SK-N-SH treated with all-trans-retinoic acid at 6 μM for 48 hours (cell line): ENCODE measurements around the gene LRRC14B.

Experiments used
- ATAC-seq: fragments of 200-7000 bp; cut with Tn5 transposase; 3 replicates; pipeline ENCODE4 v1.9.1; 2020; ENCODE audit warnings: mild to moderate bottlenecking, moderate library complexity
- ARNTL ChIP-seq: fragments of 450-650 bp; formaldehyde crosslinking; IDR thresholded peaks from 2 replicates; pipeline ENCODE4 v1.5.0; 2020; ENCODE audit warnings: low read depth, mild to moderate bottlenecking, moderate library complexity, borderline replicate concordance
- BACH2 ChIP-seq: fragments of 250-450 bp; sonication (Bioruptor Pico); IDR thresholded peaks from 2 replicates; pipeline ENCODE4 v1.9.0; 2021; ENCODE audit warnings: mild to moderate bottlenecking, borderline replicate concordance
- CREB5 ChIP-seq: fragments of 250-450 bp; sonication (Bioruptor Pico); IDR thresholded peaks from 2 replicates; pipeline ENCODE4 v1.5.1; 2020; ENCODE audit warnings: low read depth, mild to moderate bottlenecking, moderate library complexity
- CSDC2 ChIP-seq: fragments of 250-450 bp; sonication (Bioruptor Pico); IDR thresholded peaks from 2 replicates; pipeline ENCODE4 v1.5.0; 2020; ENCODE audit warnings: mild to moderate bottlenecking, moderate library complexity
- CSRNP3 ChIP-seq: fragments of 250-450 bp; sonication (Bioruptor Pico); IDR thresholded peaks from 2 replicates; pipeline ENCODE4 v1.5.1; 2021; ENCODE audit warnings: mild to moderate bottlenecking, moderate library complexity
- ESRRG ChIP-seq: fragments of 250-450 bp; sonication (Bioruptor Pico); IDR thresholded peaks from 2 replicates; pipeline ENCODE4 v1.6.1; 2021; ENCODE audit warnings: mild to moderate bottlenecking
- GLIS3 ChIP-seq: fragments of 250-450 bp; sonication (Bioruptor Pico); IDR thresholded peaks from 2 replicates; pipeline ENCODE4 v1.5.0; 2020; ENCODE audit warnings: mild to moderate bottlenecking, moderate library complexity
- ISL1 ChIP-seq: fragments of 250-450 bp; sonication (Bioruptor Pico); IDR thresholded peaks from 2 replicates; pipeline ENCODE4 v2.1.2; 2022; ENCODE audit warnings: mild to moderate bottlenecking, moderate library complexity
- OSR1 ChIP-seq: fragments of 250-450 bp; sonication (Bioruptor Pico); IDR thresholded peaks from 2 replicates; pipeline ENCODE4 v1.8.0; 2022; ENCODE audit warnings: moderate library complexity, mild to moderate bottlenecking, inconsistent platforms
- PATZ1 ChIP-seq: fragments of 250-450 bp; sonication (Bioruptor Pico); IDR thresholded peaks from 2 replicates; pipeline ENCODE4 v1.8.0; 2020; ENCODE audit warnings: mild to moderate bottlenecking, moderate library complexity, borderline replicate concordance
- POU6F1 ChIP-seq: fragments of 250-450 bp; sonication (Bioruptor Pico); IDR thresholded peaks from 2 replicates; pipeline ENCODE4 v1.8.0; 2021; ENCODE audit warnings: low read depth, mild to moderate bottlenecking, moderate library complexity, borderline replicate concordance
- PPARA ChIP-seq: fragments of 250-450 bp; sonication (Bioruptor Pico); IDR thresholded peaks from 2 replicates; pipeline ENCODE4 v1.5.0; 2020; ENCODE audit warnings: mild to moderate bottlenecking, borderline replicate concordance
- RARB ChIP-seq: fragments of 250-450 bp; sonication (Bioruptor Pico); IDR thresholded peaks from 2 replicates; pipeline ENCODE4 v1.8.0; 2021; ENCODE audit warnings: mild to moderate bottlenecking, moderate library complexity
- SNAI2 ChIP-seq: fragments of 250-450 bp; sonication (Bioruptor Pico); IDR thresholded peaks from 2 replicates; pipeline ENCODE4 v1.5.0; 2020; ENCODE audit warnings: mild to moderate bottlenecking, moderate library complexity
- TCF4 ChIP-seq: fragments of 250-450 bp; sonication (Bioruptor Pico); IDR thresholded peaks from 2 replicates; pipeline ENCODE4 v1.8.0; 2021; ENCODE audit warnings: mild to moderate bottlenecking, moderate library complexity, borderline replicate concordance
- TOX ChIP-seq: fragments of 250-450 bp; sonication (Bioruptor Pico); IDR thresholded peaks from 2 replicates; pipeline ENCODE4 v1.8.0; 2021; ENCODE audit warnings: mild to moderate bottlenecking, moderate library complexity, borderline replicate concordance
- TSHZ2 ChIP-seq: fragments of 250-450 bp; sonication (Bioruptor Pico); IDR thresholded peaks from 2 replicates; pipeline ENCODE4 v1.5.0; 2020; ENCODE audit warnings: mild to moderate bottlenecking, moderate library complexity
- ZC3H10 ChIP-seq: fragments of 250-450 bp; sonication (Bioruptor Pico); IDR thresholded peaks from 2 replicates; pipeline ENCODE4 v1.5.1; 2021; ENCODE audit warnings: mild to moderate bottlenecking, moderate library complexity
- ZFP3 ChIP-seq: fragments of 250-450 bp; sonication (Bioruptor Pico); IDR thresholded peaks from 2 replicates; pipeline ENCODE4 v1.5.0; 2020; ENCODE audit warnings: mild to moderate bottlenecking, moderate library complexity
- ZFP30 ChIP-seq: fragments of 450-650 bp; formaldehyde crosslinking; IDR thresholded peaks from 2 replicates; pipeline ENCODE4 v1.5.0; 2022; ENCODE audit warnings: mild to moderate bottlenecking, moderate library complexity
- ZNF565 ChIP-seq: fragments of 450-650 bp; formaldehyde crosslinking; conservative IDR thresholded peaks from 2 replicates; pipeline ENCODE4 v1.5.0; 2020; ENCODE audit warnings: low read depth, mild to moderate bottlenecking, moderate library complexity
- ZNF70 ChIP-seq: fragments of 450-650 bp; formaldehyde crosslinking; IDR thresholded peaks from 2 replicates; pipeline ENCODE4 v1.5.0; 2020; ENCODE audit warnings: mild to moderate bottlenecking, moderate library complexity
- ZNF8 ChIP-seq: fragments of 450-650 bp; formaldehyde crosslinking; IDR thresholded peaks from 2 replicates; pipeline ENCODE4 v1.5.0; 2020; ENCODE audit warnings: mild to moderate bottlenecking, moderate library complexity

The LRRC14B gene

GRCh38 chr5:191036-191948, at the start of gene LRRC14B:
TSS of gene LRRC14B (plus strand) at chr5:191495. CDS start at chr5:191539, 44 bp downstream.
- no peak for TF ChIP-seq RARB (CRISPR knock-in tag)
- no peak for TF ChIP-seq ZNF70 (CRISPR knock-in tag)
- TF ChIP-seq ISL1 (CRISPR knock-in tag) = no peak
- TF ChIP-seq ZC3H10 = no peak
- no peak for TF ChIP-seq GLIS3
- no peak for TF ChIP-seq TOX (CRISPR knock-in tag)
- no peak for TF ChIP-seq ESRRG (CRISPR knock-in tag)
- TF ChIP-seq CSRNP3 (CRISPR knock-in tag) = no peak
- no peak for TF ChIP-seq ZNF8 (CRISPR knock-in tag)
- TF ChIP-seq ARNTL (CRISPR knock-in tag) = no peak
- TF ChIP-seq SNAI2 (CRISPR knock-in tag) = no peak
- no peak for TF ChIP-seq PPARA (CRISPR knock-in tag)
- TF ChIP-seq ZFP3 (CRISPR knock-in tag) = no peak
- TF ChIP-seq TSHZ2 (CRISPR knock-in tag) = no peak
- TF ChIP-seq TCF4 = no peak
- no peak for TF ChIP-seq OSR1
- no peak for TF ChIP-seq ZNF565 (CRISPR knock-in tag)
- TF ChIP-seq CREB5 (CRISPR knock-in tag) = no peak
- no peak for TF ChIP-seq BACH2 (CRISPR knock-in tag)
- ATAC-seq = no peak

GRCh38 chr5:141761-142160, 49.5 kb upstream of the LRRC14B start:
- ATAC-seq = no peak
- no peak for TF ChIP-seq ZFP3 (CRISPR knock-in tag)
- TF ChIP-seq POU6F1 = no peak
- TF ChIP-seq SNAI2 (CRISPR knock-in tag) = no peak
- no peak for TF ChIP-seq TCF4
- TF ChIP-seq RARB (CRISPR knock-in tag) = no peak
- TF ChIP-seq ZNF8 (CRISPR knock-in tag) = no peak
- no peak for TF ChIP-seq PPARA (CRISPR knock-in tag)
- no peak for TF ChIP-seq CREB5 (CRISPR knock-in tag)
- TF ChIP-seq CSRNP3 (CRISPR knock-in tag) = no peak
- TF ChIP-seq CSDC2 = no peak
- no peak for TF ChIP-seq ARNTL (CRISPR knock-in tag)
- no peak for TF ChIP-seq PATZ1 (CRISPR knock-in tag)
- no peak for TF ChIP-seq TSHZ2 (CRISPR knock-in tag)
- TF ChIP-seq ESRRG (CRISPR knock-in tag) = no peak
- no peak for TF ChIP-seq TOX (CRISPR knock-in tag)
- TF ChIP-seq ZC3H10 = no peak
- TF ChIP-seq ZFP30 (CRISPR knock-in tag) = no peak
